CD8-positive, alpha-beta memory T cell (primary cell): ENCODE measurements around the gene VPS33A. TPM values are rescaled to one million over a fixed set of nuclear protein-coding genes. Genes with fewer than 3 reads are reported as not detected.
A peak's percentile ranks its signal among the peaks of the same experiment; 100 is the strongest.

ENCODE experiments used
- CTCF ChIA-PET: fragments of 350-600 bp; sonication (Branson Sonifier 250); formaldehyde crosslinking; loops from one replicate; lab custom pipeline; 2021; ENCODE audit warnings: antibody characterized with exemption; lab: Charles Lee
- POLR2A ChIA-PET: fragments of 350-600 bp; sonication (Branson Sonifier 250); formaldehyde crosslinking; loops from one replicate; lab custom pipeline; 2021; ENCODE audit warnings: antibody characterized with exemption; lab: Charles Lee
- DNase-seq, 5 donors: peaks; one replicate each; pipeline versions ENCODE4 v3.0.0 to v3.0.0-alpha.2; 2020 to 2022; ENCODE audit warnings: mixed read lengths in 1 of 5
- H3K27ac ChIP-seq: one replicate; pipeline ENCODE4 v1.7.0; 2013; ENCODE audit warnings: low read depth, mild to moderate bottlenecking, low read length, moderate library complexity
- H3K27me3 ChIP-seq: 2 replicates; pipeline ENCODE4 v1.7.0; 2013; ENCODE audit warnings: low read length, mild to moderate bottlenecking; ENCODE audit not compliant: insufficient read depth, poor library complexity, severe bottlenecking
- H3K36me3 ChIP-seq: 2 replicates; pipeline ENCODE4 v1.7.0; 2013; ENCODE audit warnings: mild to moderate bottlenecking, low read length, moderate library complexity; ENCODE audit not compliant: insufficient read depth
- H3K4me1 ChIP-seq: 2 replicates; pipeline ENCODE4 v1.7.0; 2013; ENCODE audit warnings: mild to moderate bottlenecking, low read length, moderate library complexity; ENCODE audit not compliant: insufficient read depth
- H3K4me3 ChIP-seq: 2 replicates; pipeline ENCODE4 v1.7.0; 2013; ENCODE audit warnings: mild to moderate bottlenecking, low read length
- H3K9me3 ChIP-seq: 2 replicates; pipeline ENCODE4 v1.7.0; 2013; ENCODE audit warnings: mild to moderate bottlenecking, low read length
- H3K27ac Mint-ChIP-seq, 8 donors: one replicate each; pipeline ENCODE4 v1.8.0; 2020 to 2021; ENCODE audit warnings: mixed read lengths in 8 of 8, mild to moderate bottlenecking in 6 of 8, inconsistent platforms in 3 of 8, moderate library complexity in 3 of 8
- H3K27me3 Mint-ChIP-seq, 2 donors: one replicate each; pipeline ENCODE4 v1.8.0; 2020 to 2021; ENCODE audit warnings: mixed read lengths in 2 of 2, mild to moderate bottlenecking in 1 of 2, moderate library complexity in 1 of 2
- H3K36me3 Mint-ChIP-seq, 3 donors: one replicate each; pipeline ENCODE4 v1.8.0; 2020 to 2021; ENCODE audit warnings: mixed read lengths in 3 of 3, inconsistent platforms in 1 of 3, mild to moderate bottlenecking in 1 of 3
- H3K4me1 Mint-ChIP-seq, 3 donors: one replicate each; pipeline ENCODE4 v1.8.0; 2020 to 2021; ENCODE audit warnings: mixed read lengths in 3 of 3, inconsistent platforms in 1 of 3, mild to moderate bottlenecking in 1 of 3
- H3K4me3 Mint-ChIP-seq, 7 donors: one replicate each; pipeline ENCODE4 v1.8.0; 2020 to 2021; ENCODE audit warnings: mixed read lengths in 7 of 7, mild to moderate bottlenecking in 6 of 7, moderate library complexity in 4 of 7, inconsistent platforms in 2 of 7
- H3K9me3 Mint-ChIP-seq, 5 donors: one replicate each; pipeline ENCODE4 v1.8.0; 2020 to 2022; ENCODE audit warnings: mixed read lengths in 5 of 5, mild to moderate bottlenecking in 3 of 5, moderate library complexity in 2 of 5, inconsistent platforms in 1 of 5
- polyA plus RNA-seq: library from polyadenylated mRNA; unstranded; fragments of 300-500 nt; fragmentation: Illumina TruSeq; gene quantifications from one replicate; pipeline ENCODE4 v1.2.3, GENCODE V29; 2021
- total RNA-seq, 2 experiments: library from RNA; stranded (reverse); gene quantifications; one replicate each; pipeline ENCODE4 v1.2.3, GENCODE V29; 2021

Gene VPS33A
- 10 to 100 TPM; 43.1 to 44.2 TPM for total RNA-seq
- 30.6 TPM for polyA plus RNA-seq

DNA sequence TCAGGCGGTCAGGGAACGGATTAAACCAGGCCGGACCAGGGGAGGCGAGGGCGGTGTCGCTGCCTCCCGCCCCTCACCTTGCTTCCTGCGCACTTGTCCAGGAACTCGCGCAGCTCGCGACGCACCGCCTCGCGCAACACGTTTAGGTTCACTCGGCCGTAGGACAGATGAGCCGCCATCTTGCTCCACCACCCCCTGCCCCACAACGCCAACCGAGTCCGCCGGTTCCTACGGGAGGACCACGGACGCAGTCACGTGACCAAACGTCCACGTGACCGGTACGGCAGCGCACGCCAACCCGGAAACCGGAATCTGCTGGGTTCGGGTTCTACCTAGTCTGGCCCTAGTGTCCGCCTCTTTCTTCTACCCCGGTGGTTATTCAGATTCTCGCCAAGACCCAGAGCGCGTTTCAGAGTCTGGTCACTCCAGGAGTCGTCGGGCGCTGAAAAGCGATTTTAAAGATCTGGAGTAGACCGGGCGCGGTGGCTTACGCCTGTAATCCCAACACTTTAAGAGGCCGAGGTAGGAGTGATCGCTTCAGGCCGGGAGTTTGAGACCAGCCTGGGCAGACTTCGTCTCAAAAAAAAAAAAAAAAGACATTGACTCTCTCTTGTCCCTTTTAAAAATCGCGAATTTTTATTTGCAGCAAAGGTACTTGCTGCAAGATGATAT lies at the start of gene VPS33A:
VPS33A (minus strand) TSS at position 265 of the 672 bp plus-strand sequence; CDS start at position 179, 86 bp downstream.
- peaks cover 0 to 4% (median 3%) of the 10 kb centered on the region in 5 donors for H3K9me3 Mint-ChIP-seq
- Histone ChIP-seq H3K4me1 (peaks cover 15% of the 10 kb centered on the region), H3K4me3 (peak within 1 kb of the TSS; percentile 88), H3K27ac (peak within 1 kb of the TSS; percentile 93), H3K36me3 (no peaks in the 10 kb centered on the region), H3K9me3 (no peaks in the 10 kb centered on the region), H3K27me3 (no peaks in the 10 kb centered on the region)
- DNase-seq = peak; percentile 89 to 96 (median 90)
- H3K4me3 Mint-ChIP-seq = peak within 1 kb of the TSS; percentile 93 to 100 (median 99)
- ChIA-PET POLR2A (interaction anchor here (0.7 to 3.7 kb wide), 10 partner anchors 13 to 376 kb away, joined by 3 to 33 read pairs (median 5); partner anchors contain the start of genes CFAP251, DIABLO, KNTC1 and RSRC2), CTCF (interaction anchor here (0.6 to 3.2 kb wide), 20 partner anchors 8 to 1418 kb away, joined by 3 to 36 read pairs (median 3); partner anchors contain the start of gene DIABLO)
- H3K27me3 Mint-ChIP-seq = peaks cover 0 to 8% of the 10 kb centered on the region in 2 donors
- peaks cover under 1 to 42% (median 7%) of the 10 kb centered on the region in 3 donors for H3K36me3 Mint-ChIP-seq
- peak within 1 kb of the TSS; percentile 98 to 100 (median 99) for H3K27ac Mint-ChIP-seq
- H3K4me1 Mint-ChIP-seq = peaks cover 18 to 50% (median 38%) of the 10 kb centered on the region in 3 donors

- CTCF ChIA-PET = no interaction called here
- Mint-ChIP-seq H3K4me3 (no peak overlapping the region), H3K27ac (peak overlapping the region in 3 of 8 donors; percentile 5 to 38 (median 36)), H3K9me3 (no peaks in the 10 kb centered on the region), H3K36me3 (peaks cover 8 to 87% (median 27%) of the 10 kb centered on the region in 3 donors), H3K27me3 (no peaks in the 10 kb centered on the region), H3K4me1 (no peaks in the 10 kb centered on the region)
- no peaks in the 10 kb centered on the region for H3K9me3 ChIP-seq
- no peak for DNase-seq
- H3K27ac ChIP-seq = no peak overlapping the region
- H3K4me1 ChIP-seq = no peaks in the 10 kb centered on the region
- H3K27me3 ChIP-seq = no peaks in the 10 kb centered on the region
- POLR2A ChIA-PET = no interaction called here
- peaks cover 25% of the 10 kb centered on the region for H3K36me3 ChIP-seq
- no peak overlapping the region for H3K4me3 ChIP-seq
Observed at GRCh38 chr12:122312926-122313325, 46.6 kb upstream of the VPS33A start.

DNA sequence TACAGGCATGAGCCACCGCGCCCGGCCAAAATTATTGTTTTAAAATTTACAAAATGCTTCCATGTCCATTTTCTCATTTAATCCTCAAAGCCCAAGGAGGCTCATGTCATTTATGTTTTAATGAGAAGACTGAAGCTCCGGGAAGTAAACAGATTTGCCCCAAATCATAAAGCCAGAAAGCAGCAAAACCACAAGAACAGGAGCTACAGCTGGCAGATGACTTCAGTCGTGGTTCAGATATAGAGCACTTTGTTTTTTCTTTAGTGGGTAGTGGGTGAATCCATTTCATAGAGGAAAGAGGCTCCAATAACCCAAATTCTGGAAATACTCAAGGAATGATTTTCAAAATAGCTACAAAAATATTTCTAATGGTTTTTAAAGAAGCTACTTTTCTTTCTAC lies 45.4 kb upstream of the VPS33A start:
- H3K4me3 Mint-ChIP-seq = no peak overlapping the region
- H3K27me3 Mint-ChIP-seq = no peaks in the 10 kb centered on the region
- H3K9me3 Mint-ChIP-seq = no peaks in the 10 kb centered on the region
- ChIA-PET CTCF (no interaction called here), POLR2A (no interaction called here)
- H3K36me3 ChIP-seq = peaks cover 21% of the 10 kb centered on the region
- no peaks in the 10 kb centered on the region for H3K9me3 ChIP-seq
- H3K4me3 ChIP-seq = no peak overlapping the region
- H3K27me3 ChIP-seq = no peaks in the 10 kb centered on the region
- H3K4me1 ChIP-seq = no peaks in the 10 kb centered on the region
- H3K36me3 Mint-ChIP-seq = peaks cover 8 to 79% (median 19%) of the 10 kb centered on the region in 3 donors
- H3K4me1 Mint-ChIP-seq = no peaks in the 10 kb centered on the region
- DNase-seq = no peak
- no peak overlapping the region for H3K27ac Mint-ChIP-seq
- H3K27ac ChIP-seq = no peak overlapping the region

GRCh38 chr12:122310626-122311333 lies 44.5 kb upstream of the VPS33A start:
- ChIA-PET CTCF (interaction anchor here (0.7 kb wide), 1 partner anchor 46 kb away, joined by 3 read pairs; no protein-coding TSS in a partner anchor), POLR2A (no interaction called here)
- Mint-ChIP-seq H3K4me3 (no peak overlapping the region), H3K27ac (peak overlapping the region in 1 of 8 donors; percentile 57), H3K27me3 (no peaks in the 10 kb centered on the region), H3K4me1 (no peaks in the 10 kb centered on the region), H3K9me3 (no peaks in the 10 kb centered on the region), H3K36me3 (peaks cover 8 to 76% (median 20%) of the 10 kb centered on the region in 3 donors)
- H3K27ac ChIP-seq = no peak overlapping the region
- H3K9me3 ChIP-seq = no peaks in the 10 kb centered on the region
- H3K36me3 ChIP-seq = peaks cover 21% of the 10 kb centered on the region
- no peaks in the 10 kb centered on the region for H3K4me1 ChIP-seq
- H3K27me3 ChIP-seq = no peaks in the 10 kb centered on the region
- no peak overlapping the region for H3K4me3 ChIP-seq
- DNase-seq = no peak

DNA sequence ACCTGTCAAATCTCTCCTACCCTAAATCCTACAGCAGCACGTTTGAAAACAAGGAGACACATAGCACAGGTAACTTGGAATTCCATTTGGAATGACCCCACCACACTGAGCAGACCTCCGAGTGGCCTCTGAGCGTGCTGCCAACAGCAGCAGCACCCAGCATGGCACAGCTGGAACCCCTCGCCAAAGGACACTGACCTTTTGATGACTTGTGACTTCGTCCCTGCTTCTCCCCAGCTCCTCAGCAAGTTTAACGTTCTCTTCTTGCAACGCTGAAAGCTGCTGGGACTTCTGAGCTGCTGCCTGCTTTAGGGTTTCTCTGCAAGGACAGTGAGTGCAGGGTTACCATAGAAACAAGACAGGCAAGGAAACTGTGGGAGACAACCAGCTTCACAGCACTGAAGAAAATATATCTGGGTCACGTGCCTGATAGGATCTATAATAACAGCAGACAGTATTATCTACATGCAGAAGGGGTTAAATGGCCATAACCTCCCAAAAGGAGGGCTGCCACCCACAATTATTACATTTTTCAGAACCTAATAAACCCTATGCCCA lies 43.3 kb upstream of the VPS33A start:
- H3K4me1 ChIP-seq = no peaks in the 10 kb centered on the region
- Mint-ChIP-seq H3K9me3 (no peaks in the 10 kb centered on the region), H3K27ac (peak overlapping the region in 2 of 8 donors; percentile 50 to 73), H3K36me3 (peaks cover 0 to 76% (median 13%) of the 10 kb centered on the region in 3 donors), H3K27me3 (no peaks in the 10 kb centered on the region), H3K4me3 (no peak overlapping the region), H3K4me1 (no peaks in the 10 kb centered on the region)
- peaks cover 21% of the 10 kb centered on the region for H3K36me3 ChIP-seq
- no peak overlapping the region for H3K4me3 ChIP-seq
- no peak overlapping the region for H3K27ac ChIP-seq
- ChIA-PET POLR2A (no interaction called here), CTCF (interaction anchor here (1.9 kb wide), 1 partner anchor 46 kb away, joined by 5 read pairs; no protein-coding TSS in a partner anchor)
- H3K9me3 ChIP-seq = no peaks in the 10 kb centered on the region
- H3K27me3 ChIP-seq = no peaks in the 10 kb centered on the region
- DNase-seq = no peak

GRCh38 chr12:122308811-122309210 lies 42.5 kb upstream of the VPS33A start:
- no peaks in the 10 kb centered on the region for H3K27me3 Mint-ChIP-seq
- H3K27ac Mint-ChIP-seq = no peak overlapping the region
- Histone ChIP-seq H3K9me3 (no peaks in the 10 kb centered on the region), H3K27me3 (no peaks in the 10 kb centered on the region), H3K4me3 (no peak overlapping the region), H3K4me1 (no peaks in the 10 kb centered on the region), H3K27ac (no peak overlapping the region), H3K36me3 (peaks cover 21% of the 10 kb centered on the region)
- no peak for DNase-seq
- H3K9me3 Mint-ChIP-seq = no peaks in the 10 kb centered on the region
- no peaks in the 10 kb centered on the region for H3K4me1 Mint-ChIP-seq
- ChIA-PET CTCF (interaction anchor here (1.9 kb wide), 1 partner anchor 47 kb away, joined by 5 read pairs; no protein-coding TSS in a partner anchor), POLR2A (no interaction called here)
- H3K36me3 Mint-ChIP-seq = peaks cover 0 to 79% (median 12%) of the 10 kb centered on the region in 3 donors
- H3K4me3 Mint-ChIP-seq = no peak overlapping the region

DNA sequence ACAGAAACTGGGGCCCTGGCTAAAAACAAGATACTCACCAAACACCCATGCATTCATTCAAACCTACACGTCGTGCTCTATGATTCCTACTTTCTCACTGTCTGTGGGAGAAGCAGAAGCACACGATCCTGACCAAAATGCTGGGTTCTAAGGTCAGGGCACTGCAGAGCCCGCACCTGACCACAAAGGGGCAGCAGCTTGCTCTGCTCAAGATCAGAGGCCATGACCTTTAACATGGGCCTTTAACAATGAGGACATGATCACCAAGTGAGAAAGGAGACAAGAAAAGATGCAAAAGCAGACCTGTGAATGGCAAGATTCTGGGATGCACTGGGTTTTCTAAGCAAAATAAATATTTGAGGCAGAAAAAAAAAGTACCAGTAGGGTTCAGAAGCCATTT lies 40.1 kb upstream of the VPS33A start:
- Mint-ChIP-seq H3K36me3 (peaks cover 0 to 78% (median 14%) of the 10 kb centered on the region in 3 donors), H3K4me3 (no peak overlapping the region), H3K4me1 (no peaks in the 10 kb centered on the region), H3K27ac (no peak overlapping the region), H3K27me3 (no peaks in the 10 kb centered on the region), H3K9me3 (no peaks in the 10 kb centered on the region)
- CTCF ChIA-PET = no interaction called here
- Histone ChIP-seq H3K4me1 (no peaks in the 10 kb centered on the region), H3K9me3 (no peaks in the 10 kb centered on the region), H3K27me3 (no peaks in the 10 kb centered on the region), H3K4me3 (no peak overlapping the region), H3K27ac (no peak overlapping the region), H3K36me3 (peaks cover 21% of the 10 kb centered on the region)
- no peak for DNase-seq
- POLR2A ChIA-PET = no interaction called here
